Measurements from ENCODE around the gene FAM163B.

The FAM163B gene

DNA sequence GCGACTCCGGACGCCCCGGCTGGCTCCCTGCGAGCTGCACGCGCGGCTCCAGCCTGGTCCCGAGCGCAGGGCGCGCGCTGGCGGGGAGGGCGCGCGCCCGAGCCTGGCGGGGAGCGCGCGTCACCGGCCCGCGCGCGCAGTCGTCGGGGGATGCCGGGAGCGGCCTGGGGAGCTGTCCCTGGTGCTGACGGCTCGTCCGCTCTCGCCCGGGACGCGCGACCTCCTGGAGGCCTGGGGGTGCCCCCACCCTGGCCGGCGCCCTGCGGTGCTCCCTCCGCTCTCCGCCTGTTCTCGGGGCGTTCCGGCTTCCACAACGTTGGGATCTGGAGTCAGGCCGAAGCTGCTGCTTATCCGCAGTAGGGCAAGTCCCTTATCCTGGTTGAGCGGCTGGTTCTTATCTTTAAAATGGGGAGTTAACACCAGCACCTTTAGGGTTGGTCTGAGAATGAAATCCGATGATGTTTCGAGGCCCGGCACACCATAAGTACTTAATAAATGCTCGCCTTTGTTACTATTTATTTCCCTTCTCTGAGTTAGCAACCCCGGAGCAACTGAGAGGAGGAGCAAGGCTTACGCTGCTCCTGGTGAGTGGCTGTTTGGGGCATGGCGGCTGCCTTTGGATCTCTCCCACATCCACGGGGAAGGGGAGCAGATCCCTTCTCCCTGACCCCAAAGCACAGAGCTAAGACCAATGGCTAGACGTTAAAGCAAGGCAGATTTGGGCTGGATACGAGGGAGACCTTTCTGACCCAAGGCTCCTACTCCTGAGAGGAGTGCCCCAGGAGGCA is at the start of gene FAM163B:
FAM163B (minus strand) TSS at position 79 of the 788 bp plus-strand sequence. CDS start 29,166 bp downstream, outside the sequence.
- no peak for DNase-seq (ENCODE audit: low read depth in 2 of 2)

DNA sequence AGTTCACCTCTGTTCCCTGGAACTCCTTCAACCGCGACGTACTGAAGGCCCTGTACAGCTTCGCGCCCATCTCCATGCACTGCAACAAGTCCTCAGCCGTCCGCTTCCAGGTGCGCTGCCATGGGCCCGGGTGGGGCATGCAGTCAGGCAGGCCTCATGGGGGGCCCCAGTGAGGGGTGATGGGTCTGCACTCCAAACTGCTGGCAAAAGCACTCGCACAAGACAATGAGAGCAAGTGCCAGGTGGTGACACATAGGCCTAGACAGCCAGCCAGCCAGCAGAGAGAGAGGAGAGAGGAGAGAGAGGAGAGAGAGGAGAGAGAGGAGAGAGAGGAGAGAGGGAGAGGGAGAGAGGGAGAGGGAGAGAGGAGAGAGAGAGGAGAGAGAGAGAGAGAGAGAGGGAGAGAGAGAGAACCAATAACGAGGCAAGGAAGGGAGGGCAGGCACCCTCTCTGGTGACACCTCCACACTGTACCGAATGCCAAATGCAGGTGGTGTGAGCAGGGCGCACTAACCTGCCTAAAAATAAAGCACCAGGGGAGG is 48.0 kb upstream of the FAM163B start:
- DNase-seq (ENCODE audit: low read depth in 2 of 2): no peak

DNA sequence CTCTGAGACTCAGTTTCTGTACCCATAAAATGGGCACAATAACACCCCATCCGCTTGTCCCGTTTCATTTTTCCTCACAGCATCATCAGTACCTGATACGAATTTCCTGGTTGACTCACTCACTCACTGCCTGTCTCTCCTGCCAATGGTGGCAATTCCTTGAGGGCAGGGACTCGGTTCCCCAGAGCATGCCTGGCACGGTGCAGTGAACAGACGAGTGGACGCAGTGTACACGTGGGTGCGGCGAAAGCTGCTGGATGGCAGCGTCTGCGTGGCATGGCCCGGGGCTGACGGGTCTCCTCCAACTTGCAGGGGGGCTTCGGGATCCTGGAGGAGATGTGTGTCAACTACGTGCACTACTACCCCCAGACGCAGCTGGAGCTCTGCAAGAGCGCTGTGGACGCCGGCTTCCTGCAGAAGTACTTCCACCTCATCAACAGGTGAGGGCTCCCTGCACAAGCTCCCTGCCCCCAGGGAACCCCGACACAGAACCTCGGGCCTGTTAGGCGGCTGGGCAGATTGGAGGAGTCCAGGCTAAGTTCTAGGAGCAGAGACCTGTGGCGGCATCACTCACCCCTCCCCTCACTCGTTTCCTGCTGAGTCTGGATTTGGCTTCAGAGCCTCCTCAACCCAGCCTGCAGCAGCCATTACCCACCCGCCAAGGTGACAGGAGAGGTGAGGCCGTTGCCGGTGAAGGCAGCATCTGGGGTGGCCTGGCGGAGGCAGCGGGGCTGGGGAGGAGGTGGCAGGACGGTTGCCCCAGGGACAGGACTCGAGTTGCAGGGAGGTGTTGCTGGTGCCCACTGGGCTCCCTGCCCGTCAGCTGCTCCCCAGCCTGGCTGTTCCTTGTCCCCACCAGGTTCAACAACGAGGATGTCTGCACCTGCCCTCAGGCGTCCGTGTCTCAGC is 47.3 kb upstream of the FAM163B start:
- DNase-seq (ENCODE audit: low read depth in 2 of 2): peak in 1 of 2 donors; percentile 22

DNA sequence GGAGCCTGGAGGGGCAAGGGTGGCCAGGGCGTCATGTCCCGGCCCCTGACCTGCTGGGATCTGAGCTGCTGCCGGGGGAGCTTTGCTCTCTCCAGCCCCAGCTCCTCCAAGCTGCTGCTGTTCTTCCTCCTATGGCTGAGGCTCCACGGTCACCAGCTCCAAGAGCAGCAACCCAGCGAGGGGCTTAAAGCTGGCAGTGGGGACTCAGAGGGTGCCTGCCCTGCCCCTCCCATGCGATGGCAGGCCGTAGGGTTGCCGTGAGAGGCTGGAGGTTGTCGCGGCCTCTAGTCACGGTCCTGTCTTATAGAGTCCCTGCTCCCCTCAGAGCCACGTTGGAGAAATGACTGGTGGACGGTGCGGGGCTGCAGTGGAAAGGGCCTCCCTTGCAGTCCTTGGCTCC is 46.5 kb upstream of the FAM163B start:
- no peak for DNase-seq (ENCODE audit: low read depth in 2 of 2)

DNA sequence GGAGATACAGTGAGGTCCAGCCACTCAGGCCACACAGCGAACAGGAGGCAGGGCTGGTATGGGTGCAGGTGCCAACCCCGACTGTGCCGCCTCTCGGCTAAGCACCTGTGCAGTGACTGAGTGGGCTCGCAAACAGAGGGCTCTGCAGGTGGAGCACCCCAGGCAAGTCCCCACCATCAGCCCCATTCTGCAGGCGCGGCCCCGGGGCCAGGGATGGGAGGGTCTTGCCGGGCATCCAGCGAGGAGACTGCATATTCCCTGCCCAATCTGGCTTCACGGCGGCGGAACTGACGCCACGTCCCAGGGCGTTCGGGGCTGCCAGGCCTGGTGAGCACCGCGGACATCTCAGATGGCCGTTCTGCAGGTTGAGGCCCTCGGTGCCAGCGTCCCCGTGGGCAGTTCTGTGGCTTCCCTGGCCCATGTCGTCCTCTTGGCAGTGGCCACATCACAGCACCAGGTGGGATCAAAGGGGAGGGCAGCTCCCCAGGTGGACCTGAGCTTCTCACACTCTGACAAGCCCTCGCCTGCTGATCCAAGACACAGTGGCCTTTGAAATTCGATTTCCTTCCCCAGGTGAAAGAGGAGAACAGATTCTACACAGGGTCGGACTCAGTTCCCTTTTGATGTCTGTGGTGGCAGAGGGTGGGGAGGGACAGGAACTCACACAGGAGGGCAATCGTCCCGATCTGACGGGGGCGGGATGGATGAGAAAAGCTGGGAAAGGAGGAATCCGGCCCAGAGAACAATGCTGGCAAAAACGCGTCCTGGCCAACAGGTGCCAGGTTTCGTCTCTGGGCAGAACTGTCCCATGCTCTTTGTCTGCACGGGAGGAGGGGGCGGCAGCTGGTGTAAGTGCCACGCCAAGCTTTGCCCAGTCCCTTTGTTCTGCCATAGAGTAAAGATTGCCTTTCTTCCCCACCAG is 45.8 kb upstream of the FAM163B start:
- no peak for DNase-seq (ENCODE audit: low read depth in 2 of 2)

DNA sequence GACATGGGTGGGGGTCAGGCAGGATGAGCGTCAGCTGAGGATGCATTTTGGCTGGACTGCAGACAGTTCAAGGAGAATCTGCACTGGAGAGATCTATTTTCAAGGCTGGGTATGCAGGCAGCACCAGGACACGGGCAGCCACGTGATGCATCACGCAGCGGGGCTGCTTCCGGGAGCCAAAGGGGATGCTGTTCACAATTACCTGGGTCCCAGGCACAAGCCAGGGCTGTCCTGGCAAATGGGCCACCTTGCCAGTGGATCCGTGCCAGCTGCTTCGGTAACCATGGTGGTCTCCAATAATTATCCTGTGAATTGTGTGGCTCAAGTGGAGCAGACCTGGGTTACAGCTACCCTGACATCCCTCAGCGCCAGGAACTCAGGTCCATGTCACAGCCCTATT is 44.4 kb upstream of the FAM163B start:
- DNase-seq (ENCODE audit: low read depth in 2 of 2): no peak

DNA sequence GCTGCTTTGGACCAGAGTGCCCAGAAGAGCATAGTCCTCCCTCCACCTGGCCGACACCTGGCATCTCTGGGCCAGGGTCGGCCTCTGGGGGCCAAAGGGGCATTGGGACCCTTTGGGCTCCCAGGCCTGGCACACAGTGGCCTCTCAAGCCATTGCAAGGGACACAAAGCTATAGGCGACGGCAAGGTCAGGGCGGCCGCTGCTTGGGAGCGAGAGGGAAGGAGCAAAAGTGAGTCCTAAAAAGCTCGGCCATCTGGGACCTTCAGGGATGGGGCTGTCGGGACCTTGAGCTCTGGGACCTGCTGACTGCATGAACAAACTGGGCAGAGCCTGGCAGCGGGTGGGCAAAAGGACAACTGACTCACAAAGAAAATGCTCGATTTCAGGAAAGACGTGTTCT is 40.8 kb upstream of the FAM163B start:
- no peak for DNase-seq (ENCODE audit: low read depth in 2 of 2)

DNA sequence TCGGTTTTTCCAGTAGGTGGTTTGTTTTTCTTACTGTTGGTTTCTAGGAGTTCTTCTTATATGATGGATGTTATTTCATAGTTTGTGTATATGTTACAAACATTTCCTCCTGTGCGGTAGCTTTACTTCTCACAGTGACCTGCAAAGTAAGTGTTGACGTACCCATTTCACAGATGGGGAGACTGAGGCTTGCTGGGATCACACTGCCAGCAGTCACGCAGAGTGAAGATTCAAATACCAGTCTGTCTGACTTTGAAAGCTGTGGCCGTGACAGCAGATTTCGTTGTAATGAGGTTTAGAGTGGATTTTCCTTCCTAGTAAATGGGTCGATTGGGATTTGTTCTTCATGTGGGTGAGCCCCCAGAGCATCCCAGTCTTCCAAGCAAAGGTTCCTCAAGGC is 40.0 kb upstream of the FAM163B start:
- DNase-seq (ENCODE audit: low read depth in 2 of 2): no peak

DNA sequence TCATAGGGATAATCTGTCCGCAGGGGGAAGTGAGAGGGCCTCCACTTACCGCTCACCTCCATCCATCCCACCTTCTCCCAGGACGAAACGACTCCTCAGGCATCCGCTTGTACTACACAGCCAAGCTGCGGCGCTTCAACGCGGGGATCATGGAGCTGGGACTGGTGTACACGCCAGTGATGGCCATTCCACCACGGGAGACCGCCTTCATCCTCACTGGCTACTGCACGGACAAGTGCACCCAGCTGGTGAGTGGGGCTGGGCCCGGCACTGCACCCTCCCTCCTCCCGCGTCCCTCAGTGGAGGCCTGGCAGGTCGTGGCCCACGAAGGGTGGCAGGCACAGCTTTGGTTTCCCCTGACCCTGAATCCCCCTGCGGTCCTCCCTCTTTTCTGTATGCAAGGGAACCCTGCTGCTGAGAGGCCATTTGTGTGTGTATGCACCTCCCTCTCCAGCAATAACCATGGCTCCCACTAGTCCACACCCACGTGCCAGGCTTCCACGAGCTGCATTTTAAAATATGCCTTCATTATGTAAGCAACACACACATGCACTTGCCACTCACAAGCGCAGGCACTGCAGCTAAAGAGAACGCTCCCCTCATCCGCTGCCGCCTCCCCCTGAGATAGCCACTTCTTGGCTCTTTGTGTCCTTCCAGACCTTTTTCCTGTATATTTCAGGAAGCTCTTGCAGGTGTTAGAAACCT is 38.7 kb upstream of the FAM163B start:
- DNase-seq (ENCODE audit: low read depth in 2 of 2): no peak

DNA sequence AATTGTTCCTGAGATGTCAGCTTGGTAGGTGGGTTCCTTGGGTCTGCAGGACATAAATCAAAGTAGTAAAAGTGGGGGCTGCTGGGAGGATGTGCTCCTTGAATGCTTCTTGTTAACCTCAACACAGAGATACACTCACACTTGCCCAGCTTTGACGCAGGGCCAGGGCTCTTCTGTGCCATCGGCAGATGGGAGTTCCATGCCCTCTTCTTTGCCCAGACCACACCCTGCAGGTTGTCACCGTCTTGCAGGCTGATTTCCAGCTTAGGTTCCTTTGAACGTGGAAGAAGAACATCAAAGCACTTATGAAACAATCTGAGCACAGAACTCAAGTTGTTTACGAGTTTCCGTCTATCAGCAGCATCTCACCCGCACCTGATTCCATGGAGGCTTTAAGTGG is 38.0 kb upstream of the FAM163B start:
- DNase-seq (ENCODE audit: low read depth in 2 of 2): no peak

DNA sequence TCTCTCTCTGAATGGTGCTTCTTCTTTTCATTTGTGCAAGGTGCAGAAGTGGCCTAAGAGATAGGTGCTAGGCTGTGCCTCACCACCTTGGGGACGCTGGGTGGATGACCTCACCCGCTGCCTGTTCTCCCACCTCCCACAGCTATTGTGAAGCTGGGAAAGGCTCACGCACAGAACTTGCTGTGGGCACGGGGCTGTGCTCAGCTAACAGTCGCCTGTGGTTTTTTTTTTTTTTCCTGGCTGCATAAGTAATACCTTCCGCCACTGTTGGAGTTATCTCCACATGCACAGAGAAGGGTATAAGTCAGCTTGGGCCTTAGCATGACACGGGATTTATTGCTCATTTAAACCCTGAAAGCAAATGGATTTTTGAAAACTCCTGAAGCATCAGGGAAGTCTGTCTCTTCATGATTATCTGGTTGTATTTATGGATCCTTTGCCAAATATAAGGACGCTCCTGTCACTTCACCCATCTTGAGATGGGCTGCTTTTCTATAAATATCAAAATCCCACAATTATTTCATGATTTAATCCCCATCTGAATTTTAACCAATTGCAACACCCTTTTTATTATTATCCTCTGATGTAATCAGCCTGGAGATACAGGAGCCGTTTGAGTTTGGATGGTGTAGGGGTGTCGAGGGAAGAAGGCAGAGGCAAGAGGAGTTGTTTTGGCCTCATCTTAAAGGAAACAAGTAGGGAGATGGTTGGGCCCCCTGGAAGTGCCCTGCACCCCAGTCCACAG is 36.0 kb upstream of the FAM163B start:
- DNase-seq (ENCODE audit: low read depth in 2 of 2): no peak

DNA sequence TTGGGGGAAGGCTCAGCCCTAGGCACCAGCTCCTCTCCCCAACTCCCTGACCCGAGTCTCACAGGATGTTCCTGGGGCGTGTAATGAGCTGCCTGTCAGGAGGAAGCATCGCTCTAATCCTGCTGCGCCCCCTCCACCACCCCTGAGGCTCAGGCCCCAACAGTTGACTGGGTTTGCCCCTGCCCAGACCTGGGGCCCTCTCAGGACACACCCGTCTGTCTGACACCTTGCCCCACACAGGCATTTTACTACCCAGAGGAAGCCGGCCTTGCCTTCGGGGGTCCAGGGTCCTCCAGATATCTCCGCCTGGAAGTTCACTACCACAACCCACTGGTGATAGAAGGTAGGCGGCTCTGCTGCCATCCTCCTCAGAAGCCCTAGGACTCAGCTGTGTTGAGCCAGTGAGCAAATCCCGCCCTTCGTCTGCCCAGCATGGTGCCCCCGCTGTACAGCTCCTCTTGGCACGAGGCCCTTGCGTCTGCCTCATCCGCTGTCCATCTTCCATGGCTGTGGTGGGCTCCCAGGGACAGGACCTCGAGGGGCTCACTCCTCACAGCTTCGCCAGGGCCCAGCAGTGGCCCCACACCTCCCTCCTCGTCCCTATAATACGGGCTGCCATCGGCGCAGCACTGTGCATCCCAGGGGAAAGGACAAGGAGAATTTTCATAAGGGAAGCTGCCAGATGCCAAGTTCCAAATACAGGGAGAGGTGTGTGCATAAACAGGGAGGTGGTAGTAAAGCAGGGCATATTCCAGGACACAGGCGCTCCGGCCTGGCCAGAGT is 35.0 kb upstream of the FAM163B start:
- no peak for DNase-seq (ENCODE audit: low read depth in 2 of 2)

DNA sequence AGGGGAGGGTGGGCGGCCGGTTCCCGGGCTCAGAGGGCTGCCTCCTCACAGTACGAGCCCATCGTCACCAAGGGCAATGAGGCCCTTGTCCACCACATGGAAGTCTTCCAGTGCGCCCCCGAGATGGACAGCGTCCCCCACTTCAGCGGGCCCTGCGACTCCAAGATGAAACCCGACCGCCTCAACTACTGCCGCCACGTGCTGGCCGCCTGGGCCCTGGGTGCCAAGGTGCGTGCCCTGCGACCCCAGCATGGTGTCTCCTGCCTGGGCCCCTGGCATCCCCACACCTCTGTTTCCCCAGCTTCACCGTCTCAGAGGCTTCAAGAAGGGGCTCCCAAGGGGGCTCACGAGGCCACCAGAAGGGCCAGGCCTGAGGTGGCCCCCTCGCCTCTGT is 34.2 kb upstream of the FAM163B start:
- DNase-seq (ENCODE audit: low read depth in 2 of 2): no peak

DNA sequence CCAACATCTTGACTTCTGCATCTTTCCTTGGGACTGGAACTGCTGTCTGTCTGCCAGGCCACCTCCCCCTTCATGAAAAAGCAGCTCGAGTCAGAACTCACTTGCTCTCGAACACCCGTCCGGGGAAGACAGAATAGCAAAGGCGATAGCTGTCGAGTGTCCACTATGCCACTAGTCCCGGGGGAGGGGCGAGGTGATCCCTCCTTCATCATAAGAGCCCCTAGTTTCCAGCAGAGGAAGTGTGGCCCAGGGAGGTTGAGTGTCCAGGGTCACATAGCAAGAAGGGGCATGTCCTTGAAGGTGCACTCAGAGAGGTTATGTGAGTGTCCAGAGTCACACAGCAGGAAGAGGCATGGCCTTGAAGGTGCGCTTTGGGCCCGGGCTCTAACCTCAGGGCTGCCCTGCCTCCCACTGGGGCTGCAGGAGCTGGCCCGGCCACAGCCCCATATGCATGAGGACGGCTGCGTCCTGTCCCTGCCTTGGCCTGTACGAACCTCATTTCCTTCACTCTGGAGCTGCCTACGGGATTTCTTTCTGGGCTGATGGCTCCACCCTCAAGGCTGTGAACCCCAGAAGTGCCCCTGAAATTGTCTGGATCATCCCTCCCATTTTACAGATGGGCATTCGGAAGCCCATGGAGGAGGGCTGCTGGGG is 33.6 kb upstream of the FAM163B start:
- DNase-seq (ENCODE audit: low read depth in 2 of 2): no peak

DNA sequence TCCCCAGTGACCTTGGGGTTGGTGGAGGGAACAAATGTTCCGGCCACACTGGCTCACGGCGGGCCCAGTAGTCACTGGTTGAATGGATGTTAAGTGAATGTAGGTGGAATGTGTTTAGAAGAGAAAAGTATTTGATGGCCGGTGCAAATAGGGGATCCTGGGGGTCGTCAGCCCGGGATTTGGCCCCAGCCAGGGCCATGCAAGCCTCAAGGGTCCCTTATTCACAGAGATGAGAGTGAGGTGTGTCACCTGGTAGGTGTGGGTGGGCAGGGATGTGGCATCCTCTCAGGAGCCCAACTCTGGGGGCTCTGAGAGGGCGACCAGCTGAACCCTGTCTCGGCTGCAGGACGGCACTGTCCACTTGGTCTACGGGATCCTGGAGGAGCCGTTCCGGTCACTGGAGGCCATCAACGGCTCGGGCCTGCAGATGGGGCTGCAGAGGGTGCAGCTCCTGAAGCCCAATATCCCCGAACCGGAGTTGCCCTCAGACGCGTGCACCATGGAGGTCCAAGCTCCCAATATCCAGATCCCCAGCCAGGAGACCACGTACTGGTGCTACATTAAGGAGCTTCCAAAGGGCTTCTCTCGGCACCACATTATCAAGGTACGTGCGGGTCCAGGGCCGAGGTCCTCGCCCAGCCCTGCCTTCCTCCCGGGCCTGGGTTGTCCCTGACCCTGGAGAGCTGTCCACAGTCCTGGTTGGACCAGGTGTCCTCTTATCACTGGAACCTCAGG is 32.8 kb upstream of the FAM163B start:
- no peak for DNase-seq (ENCODE audit: low read depth in 2 of 2)

DNA sequence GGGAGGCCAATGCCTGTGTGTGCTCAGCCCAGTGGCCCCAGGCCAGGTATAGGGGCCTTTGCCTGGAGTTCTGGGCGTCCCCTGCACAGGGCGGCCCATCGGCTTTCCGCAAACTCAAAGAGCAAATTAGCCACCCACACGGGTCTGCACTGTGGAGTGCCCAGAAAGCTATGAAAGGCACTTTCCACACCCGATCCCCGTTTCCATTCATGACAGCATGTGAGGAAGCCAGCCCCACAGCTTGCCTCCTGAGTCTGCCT is 32.1 kb upstream of the FAM163B start:
- DNase-seq (ENCODE audit: low read depth in 2 of 2): no peak

DNA sequence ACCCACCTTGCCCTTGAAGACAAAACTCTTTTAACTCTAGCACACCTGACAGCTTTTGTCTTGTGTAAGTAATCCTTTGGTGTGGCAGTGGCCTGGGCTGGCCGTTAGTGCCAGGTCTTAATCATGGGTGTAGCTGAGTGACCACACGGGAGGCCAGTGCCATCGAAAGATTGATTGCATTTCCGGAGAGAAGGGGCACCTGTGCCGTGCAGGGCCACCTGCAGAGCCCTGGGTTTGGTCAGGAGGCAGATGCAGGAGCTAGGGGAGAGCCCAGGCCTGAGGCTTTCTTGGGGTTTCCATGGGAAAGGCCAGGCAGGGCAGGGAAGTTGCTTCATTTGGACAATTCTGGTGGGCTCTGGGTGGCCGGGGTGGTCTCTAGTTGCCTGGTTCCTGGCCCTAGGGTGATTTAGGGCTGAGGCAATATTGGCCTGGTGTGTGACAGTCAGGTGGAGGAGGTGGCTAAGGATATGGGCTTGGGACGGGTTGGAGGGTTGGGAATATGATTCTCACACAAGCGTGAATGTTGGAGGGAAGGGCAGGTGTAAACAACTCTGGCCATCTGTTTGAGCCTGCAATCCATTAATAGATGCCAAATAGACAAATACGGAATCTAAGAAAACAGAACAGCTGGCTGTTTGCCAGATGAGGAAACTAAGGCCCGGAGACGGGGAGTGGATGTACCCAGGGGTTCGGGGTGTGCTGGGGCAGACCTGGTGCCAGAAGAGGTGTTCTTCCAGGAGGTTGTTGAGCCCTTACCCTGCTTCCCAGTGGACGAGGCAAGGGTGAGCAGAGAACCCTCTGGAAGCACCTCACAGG is 31.6 kb upstream of the FAM163B start:
- DNase-seq (ENCODE audit: low read depth in 2 of 2): no peak

DNA sequence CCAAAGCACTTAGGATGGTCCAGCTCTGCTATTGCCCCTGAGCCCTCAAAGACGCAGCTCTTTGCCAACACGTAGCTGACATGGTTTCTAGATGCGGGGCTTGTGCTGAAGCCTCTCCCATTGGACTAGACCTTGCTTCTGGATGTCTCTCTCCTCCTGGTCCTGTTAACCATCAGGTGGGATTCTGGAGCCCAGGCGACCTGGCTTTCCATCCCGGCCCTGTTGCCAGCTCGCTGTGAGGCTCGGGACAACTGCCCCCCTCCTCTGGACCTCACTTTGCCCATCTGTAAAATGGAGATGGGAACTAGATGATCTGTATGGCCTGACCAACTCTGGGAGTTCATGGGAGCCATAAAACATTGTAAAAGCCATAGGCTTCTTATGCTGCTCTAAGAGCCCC is 31.0 kb upstream of the FAM163B start:
- no peak for DNase-seq (ENCODE audit: low read depth in 2 of 2)

Measured in stimulated activated CD4-positive, alpha-beta T cell treated with anti-CD3 and anti-CD28 coated beads, Interleukin-15, amount 100 ng/mL, for 48 hours (primary cell).